NOMO-1 treated with DMSO at 0.1 percent for 48 hours (cell line): ENCODE measurements around the gene TRA2B.

ENCODE experiments used
- DNase-seq: peaks from one replicate; lab custom pipeline; 2025; ENCODE audit not compliant: unreplicated experiment; lab: John Stamatoyannopoulos, UW

Gene TRA2B

DNA sequence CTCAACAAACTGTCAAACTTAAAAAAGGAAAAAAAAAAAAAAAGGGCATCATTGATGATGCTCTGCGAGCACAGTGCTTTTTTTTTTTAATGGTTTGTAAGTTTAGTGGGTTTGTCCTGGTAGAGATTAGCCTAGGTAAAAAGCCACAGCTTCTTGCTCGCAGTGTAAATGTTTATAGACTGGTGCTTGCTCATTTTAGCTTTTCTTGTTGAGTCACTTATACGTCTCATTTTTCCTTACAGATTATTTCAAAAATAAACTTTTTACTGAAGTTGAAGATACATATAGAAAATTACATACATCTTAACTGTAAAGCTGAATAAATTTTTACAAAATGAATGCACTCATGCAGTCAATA, 16.5 kb upstream of the TRA2B start:
- DNase-seq: no peak

DNA sequence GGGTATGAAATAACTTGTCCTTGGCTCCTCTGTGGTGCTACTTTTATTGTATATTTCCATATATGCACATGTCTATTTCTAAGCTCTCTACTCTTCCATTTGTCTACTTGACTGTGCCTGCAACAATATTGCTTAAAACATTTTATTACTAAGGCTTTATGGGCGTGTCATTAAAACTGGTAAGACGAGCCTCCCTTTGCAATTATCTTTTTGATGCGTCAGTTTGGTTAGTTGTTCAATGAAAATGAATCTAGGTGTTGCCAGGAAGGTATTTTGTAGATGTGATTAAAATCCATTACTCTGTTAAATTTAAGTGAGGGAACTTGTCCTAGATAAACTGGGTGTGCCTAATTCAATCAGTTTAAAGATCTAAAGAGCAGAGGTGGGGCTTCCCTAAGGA, 12.9 kb upstream of the TRA2B start:
- no peak for DNase-seq

DNA sequence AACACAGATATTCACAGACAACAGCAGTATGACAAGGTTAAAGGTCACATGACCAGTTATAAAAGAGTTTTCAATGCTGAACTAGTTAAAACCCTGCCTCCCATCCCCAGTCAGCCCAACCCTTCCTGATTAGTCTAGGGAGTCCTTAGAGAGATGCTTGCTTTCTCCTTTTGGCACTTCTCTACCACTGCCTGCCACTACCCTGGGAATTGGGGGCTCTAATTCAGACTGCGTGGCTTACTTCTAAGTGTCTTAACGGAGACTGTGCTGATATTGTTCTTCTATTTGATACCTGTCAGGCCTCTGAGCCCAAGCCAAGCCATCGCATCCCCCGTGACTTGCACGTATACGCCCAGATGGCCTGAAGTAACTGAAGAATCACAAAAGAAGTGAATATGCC, 11.7 kb upstream of the TRA2B start:
- DNase-seq: no peak

DNA sequence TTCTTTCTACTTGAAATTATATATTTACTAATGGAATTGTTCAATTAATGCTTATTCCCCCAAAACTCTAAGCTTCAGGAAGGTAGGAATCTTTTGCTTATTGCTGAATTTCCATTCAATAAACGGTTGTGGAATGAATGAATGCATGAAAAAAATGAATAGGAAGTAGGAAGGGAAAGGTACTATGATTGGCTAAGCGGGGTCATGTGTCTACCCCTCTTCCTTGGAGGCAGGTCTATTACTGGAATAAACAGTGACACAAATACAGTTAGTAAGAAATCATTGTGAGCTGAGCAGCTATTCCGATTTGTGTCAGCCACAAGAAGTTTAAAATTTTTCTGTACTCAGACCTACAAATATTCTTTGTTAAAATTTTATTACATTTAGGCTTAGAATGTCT, 10.5 kb upstream of the TRA2B start:
- DNase-seq: no peak

DNA sequence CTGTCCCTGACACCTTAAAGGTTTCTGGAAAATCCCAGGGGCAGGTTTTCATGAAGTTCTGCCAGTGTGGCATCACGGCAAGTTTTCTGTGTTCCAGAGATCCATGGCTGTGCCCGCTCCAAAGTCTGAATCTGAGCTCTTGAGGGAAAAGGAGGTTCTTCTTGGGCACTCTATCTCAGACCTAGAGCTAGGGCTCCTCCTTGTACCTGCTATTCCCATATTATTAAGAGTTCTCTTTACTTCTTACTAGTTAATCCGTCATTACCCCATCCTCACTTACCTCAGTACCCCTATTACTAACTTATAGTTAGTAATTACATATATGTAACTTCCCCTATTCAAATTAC, 5.9 kb upstream of the TRA2B start:
- DNase-seq: no peak

DNA sequence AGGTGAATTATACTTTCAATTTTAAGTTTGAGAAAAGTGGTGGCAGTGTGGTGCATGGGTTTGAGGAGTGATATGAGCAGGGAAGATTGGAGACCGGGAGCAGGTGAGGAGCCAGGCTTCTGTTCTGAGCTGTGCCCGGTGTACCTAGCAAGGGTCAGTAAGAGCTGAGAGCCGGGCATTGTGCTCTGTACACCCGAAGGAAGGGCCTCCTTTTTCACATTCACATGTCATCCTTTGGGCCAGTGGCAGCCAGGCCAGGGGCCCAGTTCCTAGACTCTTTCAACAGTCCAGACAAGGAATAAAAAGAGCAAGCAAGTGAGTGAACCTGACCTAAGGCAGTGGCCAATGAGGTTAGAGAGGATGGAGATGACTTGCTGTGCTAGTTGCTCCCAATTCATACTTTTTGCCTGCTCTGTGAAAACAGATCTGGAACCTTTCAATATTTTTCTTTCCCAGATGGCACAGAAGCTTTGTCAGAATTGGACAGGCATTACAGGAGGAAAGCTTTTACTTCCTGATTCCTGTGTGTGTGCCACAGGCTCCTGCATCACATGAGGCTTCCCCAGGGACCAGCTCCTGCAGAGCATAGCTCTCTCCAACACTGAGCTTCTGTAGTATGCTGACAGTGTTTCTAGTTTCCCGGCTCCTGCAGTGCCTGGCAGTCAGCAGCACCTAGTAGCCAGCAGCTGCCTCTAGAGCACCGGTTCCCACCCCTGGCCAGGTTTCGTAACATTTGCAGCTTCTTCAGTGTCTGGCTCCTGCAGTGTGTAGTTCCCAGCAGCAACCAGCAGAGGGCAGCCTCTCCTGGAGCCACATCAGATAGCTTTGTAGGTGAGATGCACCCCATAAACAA, 5.3 kb upstream of the TRA2B start:
- DNase-seq: peak; percentile 96

DNA sequence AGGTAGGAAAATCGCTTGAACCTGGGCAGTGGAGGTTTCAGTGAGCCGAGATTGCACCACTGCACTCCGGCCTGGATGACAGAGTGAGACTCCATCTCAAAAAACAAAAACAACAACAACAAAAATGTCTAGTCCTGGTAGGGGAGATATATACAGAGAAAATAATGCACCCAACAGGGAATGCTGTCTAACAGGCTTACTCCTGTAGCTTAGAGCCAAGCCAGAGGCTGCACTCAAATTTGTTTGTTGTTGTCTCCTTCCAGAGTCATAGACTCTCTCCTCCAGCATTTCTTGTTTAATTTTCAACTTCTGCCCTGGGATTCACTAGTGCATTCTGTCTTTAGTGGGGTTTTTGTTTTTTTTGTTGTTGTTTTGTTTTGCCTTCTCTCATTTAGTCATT, 4.6 kb upstream of the TRA2B start:
- DNase-seq: no peak

DNA sequence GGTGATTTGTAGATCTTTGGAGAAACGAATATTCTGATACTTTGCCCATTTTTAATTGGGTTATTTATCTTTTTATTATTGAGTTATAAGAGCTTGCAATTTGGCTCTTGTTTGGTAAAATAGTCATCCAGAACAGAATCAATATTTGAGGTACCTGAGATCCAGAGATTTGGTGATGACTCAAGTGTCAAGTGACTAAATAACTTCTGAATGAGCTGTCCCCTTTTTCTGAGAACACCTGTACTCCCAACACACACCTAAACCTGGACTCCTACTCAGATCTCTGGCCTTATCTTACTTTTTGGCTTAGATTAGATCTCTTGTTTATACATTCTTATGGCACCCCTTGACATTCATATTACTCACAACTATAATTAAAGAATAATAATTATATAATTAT, 3.1 kb upstream of the TRA2B start:
- no peak for DNase-seq

DNA sequence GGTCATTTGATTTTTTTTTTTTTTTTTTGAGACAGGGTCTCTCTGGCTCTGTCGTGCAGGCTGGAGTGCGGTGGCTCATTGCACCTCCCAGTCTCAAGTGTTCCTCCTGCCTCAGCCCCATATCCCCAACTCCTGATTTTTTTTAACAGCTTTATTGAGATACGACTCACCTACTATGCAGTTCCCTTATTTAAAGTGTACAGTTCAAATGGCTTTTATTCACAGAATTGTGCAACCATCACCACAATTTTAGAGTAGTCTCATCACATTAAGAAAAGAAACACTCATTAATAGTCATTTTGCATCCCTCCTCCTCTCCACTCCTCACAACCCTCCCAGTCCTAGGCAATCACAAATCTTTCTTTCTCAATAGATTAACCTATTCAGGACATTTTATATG, 1.9 kb upstream of the TRA2B start:
- peak; percentile 68 for DNase-seq

DNA sequence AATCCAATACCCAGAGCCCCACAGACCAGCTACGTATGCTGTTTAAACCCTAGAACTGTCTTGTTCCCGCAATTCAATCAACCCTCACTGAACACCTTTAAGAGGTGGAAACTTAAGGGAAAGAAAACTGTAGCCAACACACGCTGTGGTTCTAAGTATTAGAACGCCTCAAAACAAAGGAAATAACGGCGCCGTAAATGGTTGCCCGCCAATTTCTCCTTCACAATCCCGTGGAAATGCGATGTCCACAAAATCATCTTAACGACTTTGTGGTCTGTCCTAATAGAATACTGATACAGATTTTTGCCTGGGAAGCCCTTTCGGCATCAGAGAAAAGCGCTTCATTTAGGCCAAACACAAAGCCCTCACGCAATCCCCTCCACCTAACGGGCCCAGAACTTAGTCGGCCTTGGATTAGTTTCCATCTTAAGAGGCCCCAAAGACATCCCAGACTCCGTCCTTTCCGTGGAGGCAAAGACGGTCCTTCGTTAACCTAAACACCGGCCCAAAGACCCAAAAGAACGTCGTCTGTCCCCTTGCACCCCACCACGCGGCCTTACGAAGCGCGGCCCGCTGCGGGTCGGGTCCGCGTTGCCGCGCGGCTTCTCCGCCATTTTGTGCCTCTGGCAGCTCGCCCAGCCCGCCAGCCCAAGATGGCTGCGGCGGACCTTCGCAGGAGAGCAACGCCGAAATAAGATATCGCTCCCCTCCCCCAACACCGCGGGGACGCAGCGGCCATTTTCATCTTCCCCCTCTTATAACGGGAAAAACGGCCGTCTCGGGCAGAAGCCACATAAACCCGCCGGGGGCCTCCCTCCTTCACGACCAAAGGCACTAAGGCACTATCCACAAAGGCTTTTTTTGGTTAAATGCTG, 763 bp downstream of the TRA2B start:
- peak; percentile 85 for DNase-seq

DNA sequence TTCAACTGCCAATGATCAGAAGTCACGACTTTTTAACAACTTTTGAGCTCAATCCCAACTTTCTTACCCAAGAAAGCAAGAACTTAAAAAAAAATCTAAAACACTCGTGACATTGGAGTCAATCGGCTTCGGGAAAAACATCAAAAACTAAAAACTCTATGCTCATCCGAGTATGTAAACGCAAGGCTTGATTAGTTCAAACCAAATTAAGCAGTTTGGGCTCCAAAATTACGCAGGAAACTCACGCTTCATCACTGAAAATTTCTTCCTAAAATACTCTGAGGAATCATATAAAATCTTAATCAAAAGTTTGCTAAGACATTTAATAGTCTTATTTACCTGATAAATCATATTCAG, 1.6 kb downstream of the TRA2B start:
- DNase-seq: no peak

DNA sequence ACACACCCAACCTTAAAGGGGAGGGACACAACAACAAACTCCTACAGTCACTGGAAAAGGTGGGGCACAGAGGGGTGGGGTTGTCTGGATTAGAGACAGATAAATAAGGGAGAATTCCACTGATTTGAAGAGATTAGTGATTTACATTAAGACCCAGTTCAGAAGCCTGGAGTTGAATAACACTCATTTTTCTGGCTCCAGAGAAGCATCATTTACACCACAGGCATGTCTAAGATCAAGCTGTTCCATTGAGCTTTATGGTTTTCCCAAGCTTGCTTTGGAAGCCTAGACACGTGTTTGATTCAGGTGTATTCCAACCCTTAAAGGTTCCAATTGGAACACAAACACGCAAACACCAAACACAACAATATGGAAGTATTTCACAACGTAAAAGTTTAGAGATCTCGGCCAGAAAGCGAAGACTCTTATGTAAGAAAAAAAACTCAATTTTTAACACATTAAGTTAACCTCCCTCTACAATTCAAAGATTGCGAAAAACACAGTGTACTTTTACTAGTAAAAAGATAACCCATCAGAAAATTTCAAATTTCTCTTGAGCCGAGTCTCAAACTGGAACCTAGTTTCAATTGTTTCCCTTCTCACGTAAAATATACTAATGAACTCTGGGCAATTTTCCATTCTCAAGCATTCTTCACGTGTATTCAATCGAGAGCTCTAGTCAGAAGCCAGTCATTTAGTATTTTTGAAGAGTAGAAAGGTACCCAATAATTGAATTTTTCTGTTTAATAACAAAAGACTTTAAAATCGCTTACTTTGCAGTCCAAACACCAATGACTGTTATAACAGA, 2.1 kb downstream of the TRA2B start:
- DNase-seq: no peak

DNA sequence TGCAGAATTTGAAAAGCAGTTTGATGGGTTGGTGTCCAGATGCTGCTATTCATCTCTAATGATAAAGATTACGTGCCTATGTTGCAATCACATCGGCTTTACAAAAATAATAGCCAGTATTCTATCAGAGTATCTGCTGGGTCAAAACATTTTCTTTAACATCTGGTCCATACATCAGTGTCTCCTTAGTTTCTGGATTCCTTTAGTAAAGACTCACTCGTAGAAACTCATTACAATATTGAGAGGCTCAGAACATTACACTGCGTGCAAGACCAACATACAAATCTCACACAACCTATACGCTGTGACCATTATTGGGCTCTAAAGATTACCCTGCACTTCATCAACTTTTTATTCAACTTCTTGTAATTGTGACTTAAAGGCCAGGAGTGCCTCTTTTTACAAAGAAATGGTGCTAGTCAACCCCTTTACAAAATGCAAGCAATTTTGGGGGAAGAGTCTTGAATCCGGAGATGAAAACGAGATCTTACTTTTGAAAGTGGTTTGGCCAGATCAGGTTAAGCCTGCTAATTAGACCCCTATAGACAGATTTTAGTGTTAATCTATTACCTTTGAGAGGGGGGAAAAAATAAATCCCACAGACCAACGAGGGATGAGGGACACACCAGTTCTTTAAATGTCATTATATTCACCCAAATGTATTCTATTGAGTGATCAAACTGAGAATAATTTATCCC, 2.9 kb downstream of the TRA2B start:
- DNase-seq: no peak

DNA sequence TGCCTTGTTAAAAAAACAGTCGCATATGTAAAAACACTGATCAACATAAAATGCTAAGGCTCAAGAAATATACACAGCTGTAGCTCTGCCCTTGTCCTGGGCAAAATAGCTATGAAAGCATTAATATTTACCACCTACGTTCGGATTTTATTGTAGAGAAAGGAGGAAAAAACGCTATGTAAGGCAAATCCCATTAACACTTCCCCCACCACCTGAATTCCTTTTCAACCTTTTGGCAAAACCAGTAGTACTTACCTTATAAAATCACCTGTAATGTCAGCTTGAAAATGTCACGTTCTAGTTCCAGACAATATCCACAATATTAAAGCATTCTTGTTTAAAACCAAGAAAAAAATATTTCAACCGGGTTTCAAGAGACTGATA, 3.6 kb downstream of the TRA2B start:
- no peak for DNase-seq

DNA sequence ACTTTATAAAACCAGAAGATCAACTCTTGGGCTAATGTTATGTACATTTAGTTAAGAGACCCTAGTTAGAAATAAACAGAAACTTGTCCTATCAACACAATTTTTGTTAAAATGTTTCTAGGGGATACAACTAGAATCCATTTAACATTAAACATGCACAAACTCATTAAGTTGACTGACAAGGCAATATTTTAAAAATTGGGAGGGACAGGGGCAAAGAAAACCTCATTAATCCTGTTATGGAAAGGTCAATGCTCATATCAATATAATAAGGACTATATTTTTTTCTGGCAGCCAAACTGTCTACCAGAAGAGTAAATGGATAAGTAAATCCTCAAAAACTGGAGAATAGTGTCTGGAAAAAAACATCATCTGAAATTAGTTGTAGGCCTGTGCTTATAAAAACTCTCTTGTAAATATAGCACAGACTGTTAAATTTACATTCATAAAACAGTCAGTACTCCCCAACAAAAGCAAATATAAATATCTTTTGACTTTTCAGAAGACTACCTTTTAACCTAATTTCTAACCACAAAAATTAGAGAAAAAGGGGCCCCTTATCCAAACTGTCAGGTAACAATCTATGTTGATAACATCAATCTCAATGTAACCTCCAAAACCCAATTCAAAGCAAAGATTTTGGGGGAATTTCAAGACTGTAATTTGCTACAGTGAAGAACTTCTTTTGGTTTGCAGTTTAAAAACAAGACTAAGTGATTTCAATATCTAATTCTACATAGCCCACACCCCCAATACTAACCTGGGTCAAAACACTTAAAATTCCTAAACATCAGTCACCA, 4.2 kb downstream of the TRA2B start:
- no peak for DNase-seq

DNA sequence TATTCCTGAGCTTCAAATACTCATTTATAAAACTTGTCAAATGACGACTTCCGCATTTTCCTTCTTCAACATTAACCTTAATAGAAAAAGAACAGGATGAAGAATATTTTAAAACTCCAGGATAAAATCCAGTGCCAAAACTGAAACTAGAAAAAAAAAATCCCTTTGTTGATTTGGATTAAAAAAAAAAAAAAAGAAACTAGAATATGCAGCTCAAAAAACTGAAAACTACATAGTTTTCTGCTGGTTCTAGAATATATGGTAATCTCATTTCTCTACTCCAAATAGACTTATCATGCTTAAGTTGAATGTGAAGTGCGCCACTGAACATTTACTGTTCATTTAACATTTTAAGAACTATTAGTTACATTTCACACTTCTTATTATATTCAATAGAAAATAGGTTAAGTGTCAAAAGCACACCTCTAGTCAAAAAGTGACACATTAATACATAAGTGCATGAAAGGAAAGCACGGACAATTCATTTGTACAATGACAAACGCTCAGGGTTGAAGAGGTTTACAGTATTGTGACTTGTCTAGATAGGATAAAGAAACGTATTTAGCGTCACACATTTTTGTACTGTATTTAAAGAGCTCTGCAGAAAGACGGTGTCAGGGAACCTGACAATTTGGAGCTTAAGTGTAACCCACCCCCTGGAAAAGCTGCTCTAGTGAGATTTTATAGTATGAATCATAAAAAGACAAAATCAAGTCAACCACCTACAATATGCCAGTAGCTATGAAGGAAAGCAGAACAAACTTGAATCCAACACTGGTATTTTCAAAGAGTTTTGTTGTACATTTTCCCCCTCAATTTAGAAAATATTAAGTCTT, 5.8 kb downstream of the TRA2B start:
- peak; percentile 27 for DNase-seq

DNA sequence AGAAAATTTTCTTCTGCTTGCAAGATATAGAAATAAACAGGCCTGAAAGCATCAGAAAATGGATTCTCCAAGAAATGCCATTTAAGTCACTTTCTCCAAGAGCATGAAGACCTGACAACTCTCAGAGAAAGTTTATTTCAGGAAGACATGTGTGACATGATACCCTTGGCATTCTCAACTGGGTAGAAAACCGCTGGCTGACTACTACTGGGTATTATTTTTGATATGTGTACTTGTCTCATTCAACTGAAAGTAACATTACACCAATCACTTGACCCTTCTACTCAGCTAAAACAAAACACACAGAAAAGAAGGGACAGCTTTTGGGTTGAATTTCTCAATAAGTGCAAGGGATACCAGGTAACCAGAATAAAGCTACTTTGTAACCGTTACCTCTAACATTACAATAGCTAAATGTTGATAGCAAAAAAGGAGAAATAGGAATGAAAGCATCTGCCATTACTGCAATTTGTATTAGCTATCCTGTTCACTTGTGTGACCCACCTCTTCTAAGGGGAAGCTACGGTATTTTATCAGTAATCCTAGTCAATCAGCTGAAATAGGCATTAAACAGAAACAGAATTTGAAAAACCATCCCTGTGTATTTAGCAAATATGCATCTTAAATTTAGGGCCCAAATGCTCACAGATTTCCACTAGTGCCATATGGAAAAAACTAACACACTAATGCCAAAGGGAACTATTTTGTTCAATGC, 7.3 kb downstream of the TRA2B start:
- no peak for DNase-seq

DNA sequence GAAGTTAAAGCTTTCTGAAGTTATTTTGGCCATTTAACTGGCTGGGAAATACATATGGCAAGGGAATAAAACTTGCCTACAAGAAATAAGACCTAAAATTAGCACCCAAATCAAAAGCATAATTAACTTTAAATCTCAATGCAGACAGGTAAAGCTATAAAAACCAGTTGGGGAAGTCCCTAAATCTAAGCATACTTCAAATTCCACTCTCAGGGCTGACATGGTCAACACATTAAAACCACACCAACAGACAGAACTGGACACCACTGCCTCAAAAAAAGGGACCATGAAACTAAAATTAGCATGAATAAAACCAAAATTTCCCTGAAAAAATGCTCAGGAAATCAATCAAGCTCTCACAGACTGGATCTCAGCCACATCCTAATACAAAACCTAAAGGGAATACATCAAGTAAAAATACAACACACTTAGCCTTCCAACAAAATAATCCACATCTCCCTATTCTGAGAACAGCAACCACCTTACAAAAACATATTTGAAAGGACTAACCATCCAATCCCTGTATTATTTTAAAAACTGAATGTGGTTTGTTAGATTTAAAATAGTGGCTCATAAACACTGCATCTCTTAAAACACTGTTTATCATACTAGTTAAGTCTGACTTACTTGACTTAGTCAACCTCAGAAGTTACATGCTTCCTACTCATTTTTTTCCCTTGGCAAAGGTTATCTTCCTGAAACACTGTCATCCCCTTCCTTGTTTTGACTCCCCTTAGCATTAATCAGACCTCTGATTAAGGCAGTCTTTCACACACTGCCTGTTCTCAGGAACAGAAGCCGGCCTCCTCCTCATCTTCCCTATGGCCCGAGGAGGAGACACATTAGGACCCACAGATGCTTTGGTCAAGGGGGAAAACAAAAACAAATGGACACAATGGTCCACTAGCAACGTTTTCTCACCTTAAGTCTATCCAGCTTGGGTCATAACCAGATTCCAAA, 8.3 kb downstream of the TRA2B start:
- no peak for DNase-seq
